GM18526 (cell line): ENCODE data around the gene MICALL2.

Experiments used
- POLR2A ChIP-seq: IDR thresholded peaks from 3 replicates; pipeline ENCODE4 v1.6.1; 2011; ENCODE audit not compliant: insufficient read length; ENCODE audit errors: extremely low read depth

MICALL2 gene

GRCh38 chr7:1438821-1439220 lies 20.4 kb downstream of the MICALL2 start:
- TF ChIP-seq POLR2A, result no peak

GRCh38 chr7:1438208-1438607 lies 21.1 kb downstream of the MICALL2 start:
- TF ChIP-seq POLR2A, result no peak

GRCh38 chr7:1437155-1437880 lies 22.0 kb downstream of the MICALL2 start:
- TF ChIP-seq POLR2A, result no peak

DNA sequence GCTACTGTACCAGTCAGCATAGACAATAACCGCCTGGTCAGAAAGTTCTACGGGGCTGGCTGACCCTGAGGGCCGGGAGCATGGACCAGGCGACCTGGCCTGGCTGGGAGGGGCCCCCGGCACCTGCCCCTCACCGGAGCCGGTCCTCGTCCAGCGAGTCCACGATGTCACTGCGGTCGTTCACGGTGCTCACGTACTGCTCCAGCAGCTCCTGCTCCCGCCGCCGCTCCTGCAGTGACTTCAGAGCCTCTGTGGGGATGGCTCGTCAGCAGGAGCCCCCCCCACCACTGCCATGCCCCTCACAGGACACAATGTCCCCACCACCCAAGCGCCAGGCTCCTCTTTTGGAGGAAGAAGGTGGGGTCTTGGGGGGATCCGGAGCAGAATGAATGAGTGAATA lies 22.7 kb downstream of the MICALL2 start:
- no peak for TF ChIP-seq POLR2A

- TF ChIP-seq POLR2A, result no peak
Observed at GRCh38 chr7:1434891-1435670, 24.2 kb downstream of the MICALL2 start.

DNA sequence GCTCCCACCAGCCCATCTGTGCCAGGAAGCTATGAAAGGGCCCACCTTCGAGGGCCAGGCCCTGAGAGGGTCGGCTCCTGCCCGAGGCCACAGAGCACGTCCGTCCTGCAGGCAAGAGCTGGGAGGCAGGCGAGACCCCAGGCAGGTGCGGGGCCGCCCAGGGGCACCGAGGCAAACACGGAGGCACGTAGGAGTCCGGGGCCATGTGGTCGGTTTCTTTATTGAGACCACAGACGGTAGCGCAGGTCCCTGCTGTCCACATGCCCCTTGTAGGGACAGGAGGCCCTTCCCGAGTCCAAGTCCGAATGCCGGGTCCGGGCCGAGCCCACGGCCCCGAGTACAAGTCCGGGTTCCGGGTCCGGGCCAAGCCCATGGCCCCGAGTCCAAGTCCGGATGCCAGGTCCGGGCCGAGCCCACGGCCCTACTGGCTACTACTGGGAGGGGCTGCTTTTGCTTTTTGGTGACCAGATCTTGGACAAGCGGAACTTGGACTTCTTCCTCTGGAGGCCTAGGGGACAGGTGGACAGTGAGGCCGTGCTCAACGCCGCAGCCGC lies 25.0 kb downstream of the MICALL2 start:
- no peak for TF ChIP-seq POLR2A

- TF ChIP-seq POLR2A, result no peak
Observed at GRCh38 chr7:1433128-1433920, 25.9 kb downstream of the MICALL2 start.

- no peak for TF ChIP-seq POLR2A
Observed at GRCh38 chr7:1432411-1433082, 26.7 kb downstream of the MICALL2 start.

DNA sequence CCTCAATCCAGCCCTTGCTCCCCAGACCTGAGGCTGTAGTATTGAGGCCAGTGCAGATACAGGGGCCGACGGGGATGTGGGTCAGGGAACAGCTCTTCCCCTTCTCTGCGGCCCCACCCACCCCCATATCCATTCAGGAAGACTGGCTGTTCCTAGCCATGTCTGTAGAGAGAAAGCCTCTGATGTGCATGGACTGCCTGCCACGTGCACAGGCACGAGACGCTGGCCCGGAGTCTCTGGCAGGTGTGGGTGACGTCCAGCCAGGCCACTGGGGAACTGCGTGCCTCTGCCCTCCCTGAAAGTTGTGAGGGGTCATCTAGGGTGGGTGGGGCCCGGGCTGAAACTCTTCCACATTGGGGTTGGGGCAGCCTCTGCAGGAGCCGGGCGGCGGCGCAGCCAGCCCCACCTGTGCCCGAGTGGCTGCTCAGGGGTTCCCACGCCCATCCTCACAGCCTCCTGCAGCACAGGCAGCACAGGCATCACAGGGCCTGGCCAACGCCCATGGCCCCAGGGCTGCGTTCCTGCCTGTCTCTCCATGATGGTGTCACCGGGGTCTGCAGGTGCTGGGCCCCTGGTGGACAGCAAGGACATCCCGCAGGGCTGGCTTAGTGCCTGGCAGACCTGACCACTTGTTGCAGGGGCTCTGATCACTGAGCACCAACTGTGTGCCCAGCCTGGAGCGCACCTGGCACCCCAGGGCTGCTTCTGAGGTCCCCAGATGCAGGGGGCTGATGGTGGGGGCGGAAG lies 27.5 kb downstream of the MICALL2 start:
- TF ChIP-seq POLR2A, result no peak

GRCh38 chr7:1431226-1431625 lies 28.0 kb downstream of the MICALL2 start:
- TF ChIP-seq POLR2A, result no peak

- TF ChIP-seq POLR2A, result no peak
Observed at GRCh38 chr7:1430056-1430845, 29.0 kb downstream of the MICALL2 start.

DNA sequence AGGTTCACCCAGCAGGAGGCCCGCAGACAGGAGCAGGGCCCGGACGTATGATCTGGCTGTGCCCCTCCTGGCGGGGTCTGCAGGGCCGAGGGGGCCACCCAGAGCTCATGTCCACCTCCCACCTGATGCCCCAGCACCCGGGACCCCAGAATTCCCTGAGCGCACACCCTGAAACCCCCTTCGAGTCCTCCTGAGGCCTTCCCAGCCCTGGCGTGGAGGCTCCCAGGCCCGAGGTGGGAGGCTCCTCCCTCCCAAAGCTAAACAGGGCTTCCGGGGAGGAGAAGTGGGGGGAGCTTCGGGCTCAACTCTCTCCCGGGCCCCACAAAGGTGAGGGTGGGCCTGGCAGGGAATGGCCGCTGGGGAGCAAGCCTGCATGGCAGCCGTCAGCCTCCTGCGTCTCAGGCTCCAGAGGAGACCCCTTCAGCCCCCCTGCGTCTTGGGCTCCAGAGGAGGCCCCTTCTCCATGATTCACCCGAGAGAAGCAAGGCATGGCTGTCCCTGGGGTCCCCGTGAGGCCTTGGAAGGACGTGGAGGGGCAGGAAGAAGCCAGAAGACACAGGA lies 30.2 kb downstream of the MICALL2 start:
- TF ChIP-seq POLR2A, result no peak

- TF ChIP-seq POLR2A, result no peak
Observed at GRCh38 chr7:1427064-1427657, 32.1 kb downstream of the MICALL2 start.

DNA sequence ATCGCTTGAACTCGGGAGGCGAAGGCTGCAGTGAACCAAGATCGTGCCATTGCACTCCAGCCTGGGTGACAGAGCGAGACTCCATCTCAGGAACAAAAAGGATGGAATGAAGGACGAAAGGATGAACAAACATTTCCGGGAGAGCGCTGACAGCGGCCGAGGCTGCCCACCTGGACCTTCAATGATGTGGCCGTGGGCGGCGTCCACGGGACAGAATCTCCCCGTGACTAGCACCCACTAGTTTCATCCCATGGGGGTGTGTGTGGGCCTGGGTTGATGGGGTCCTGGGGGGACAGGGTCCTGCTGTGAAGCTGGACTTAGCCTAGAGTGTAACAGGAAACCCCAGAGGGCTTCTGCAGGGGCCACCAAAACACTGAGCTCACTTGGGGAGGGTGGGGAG lies 32.8 kb downstream of the MICALL2 start:
- TF ChIP-seq POLR2A, result no peak
